OCI-LY7 (cell line): ENCODE results near the gene TMEM140. TPM values are rescaled to one million over a fixed set of nuclear protein-coding genes. Genes with fewer than 3 reads are reported as not detected.

Source experiments
- BruUV-seq: library from RNA; stranded (reverse); fragments of 400-500 nt; replicated peaks from 2 replicates; lab custom pipeline; 2021; lab: Mats Ljungman, UMichigan
- CTCF ChIA-PET: fragments of 300-600 bp; sonication (Branson Sonifier 250); formaldehyde crosslinking; loops from one replicate; lab custom pipeline; 2022; ENCODE audit warnings: antibody characterized with exemption; ENCODE audit not compliant: unreplicated experiment; lab: Charles Lee
- POLR2A ChIA-PET: fragments of 300-600 bp; sonication (Branson Sonifier 250); formaldehyde crosslinking; loops from one replicate; lab custom pipeline; 2022; ENCODE audit warnings: antibody characterized with exemption; lab: Charles Lee
- DNase-seq: peaks from one replicate; pipeline ENCODE4 v3.0.0-alpha.2; 2015; ENCODE audit warnings: low spot score
- H2AFZ ChIP-seq: fragments of 200-600 bp; sonication (generic), shearing (Covaris generic); 2 replicates; pipeline ENCODE4 v1.6.1; 2014; ENCODE audit warnings: mild to moderate bottlenecking, antibody characterized with exemption, low read length, moderate library complexity
- H3K27ac ChIP-seq: fragments of 200-600 bp; sonication (generic); 2 replicates; pipeline ENCODE4 v1.5.1; 2014; ENCODE audit warnings: mixed run types, low read depth, mild to moderate bottlenecking, moderate library complexity, low read length, inconsistent platforms; ENCODE audit not compliant: poor library complexity, severe bottlenecking
- H3K36me3 ChIP-seq: fragments of 200-600 bp; sonication (generic); 2 replicates; pipeline ENCODE4 v1.6.1; 2014; ENCODE audit warnings: mild to moderate bottlenecking, antibody characterized with exemption, low read length, moderate library complexity, mixed read lengths; ENCODE audit not compliant: insufficient read depth
- H3K4me1 ChIP-seq: fragments of 200-600 bp; sonication (generic); 2 replicates; pipeline ENCODE4 v1.5.1; 2014; ENCODE audit warnings: mild to moderate bottlenecking, low read length; ENCODE audit not compliant: insufficient read depth, poor library complexity, severe bottlenecking
- H3K4me2 ChIP-seq: fragments of 200-600 bp; sonication (generic); 2 replicates; pipeline ENCODE4 v1.6.1; 2014; ENCODE audit warnings: mild to moderate bottlenecking, low read length
- H3K4me3 ChIP-seq: fragments of 200-600 bp; sonication (generic); 2 replicates; pipeline ENCODE4 v1.5.1; 2014; ENCODE audit warnings: mild to moderate bottlenecking, low read depth, low read length; ENCODE audit not compliant: poor library complexity, severe bottlenecking
- H3K79me2 ChIP-seq: fragments of 200-600 bp; sonication (generic); 2 replicates; pipeline ENCODE4 v1.6.1; 2016; ENCODE audit warnings: low read depth, mild to moderate bottlenecking, low read length, moderate library complexity, mixed read lengths; ENCODE audit not compliant: insufficient read depth
- H3K9me2 ChIP-seq: fragments of 200-600 bp; sonication (generic); 2 replicates; pipeline ENCODE4 v1.6.1; 2016; ENCODE audit warnings: mild to moderate bottlenecking, low read length, mixed read lengths; ENCODE audit not compliant: insufficient read depth
- H3K9me3 ChIP-seq: fragments of 200-600 bp; sonication (generic); 2 replicates; pipeline ENCODE4 v1.6.1; 2014; ENCODE audit warnings: mild to moderate bottlenecking, mixed run types, low read length, mixed read lengths
- H4K20me1 ChIP-seq: fragments of 200-600 bp; sonication (generic); 2 replicates; pipeline ENCODE4 v1.6.1; 2014; ENCODE audit warnings: mild to moderate bottlenecking, antibody characterized with exemption, low read length, moderate library complexity, mixed read lengths; ENCODE audit not compliant: insufficient read depth
- EZH2phosphoT487 ChIP-seq: fragments of 200-600 bp; sonication (generic); IDR thresholded peaks from 2 replicates; pipeline ENCODE4 v1.6.1; 2018; ENCODE audit warnings: low read depth, borderline replicate concordance, mild to moderate bottlenecking, mixed run types, antibody characterized with exemption, low read length, moderate library complexity, mixed read lengths
- intact Hi-C: fragments of 100-400 bp; cut with micrococcal nuclease; formaldehyde crosslinking; loops from one replicate; pipeline ENCODE4 v1.10.0; 2022; ENCODE audit not compliant: unreplicated experiment
- total RNA-seq, 2 experiments: library from RNA; depleted of rRNA in 1 of 2; stranded (reverse); fragments of >200 nt in 1 of 2; shearing (Covaris generic) in 1 of 2; gene quantifications; 2 replicates each; pipeline ENCODE4 v1.2.3, GENCODE V29; 2014 to 2022
- TF ChIP-seq, protein P1 (sequence below): fragments of 200-600 bp; sonication (generic); conservative IDR thresholded peaks from 2 replicates; pipeline ENCODE4 v1.5.1; 2014; ENCODE audit warnings: mild to moderate bottlenecking, antibody characterized with exemption, low read length, moderate library complexity, mixed read lengths

The TMEM140 gene
- total RNA-seq, 2 experiments from 2014 or later, result 0.41 to 1.6 TPM

- H2AFZ ChIP-seq, result no peak overlapping the region
- no peak overlapping the region for H3K27ac ChIP-seq
- no peaks in the 10 kb centered on the region for H3K4me1 ChIP-seq
- TF ChIP-seq EZH2phosphoT487, result no peak
- TF ChIP-seq, protein P1, sequence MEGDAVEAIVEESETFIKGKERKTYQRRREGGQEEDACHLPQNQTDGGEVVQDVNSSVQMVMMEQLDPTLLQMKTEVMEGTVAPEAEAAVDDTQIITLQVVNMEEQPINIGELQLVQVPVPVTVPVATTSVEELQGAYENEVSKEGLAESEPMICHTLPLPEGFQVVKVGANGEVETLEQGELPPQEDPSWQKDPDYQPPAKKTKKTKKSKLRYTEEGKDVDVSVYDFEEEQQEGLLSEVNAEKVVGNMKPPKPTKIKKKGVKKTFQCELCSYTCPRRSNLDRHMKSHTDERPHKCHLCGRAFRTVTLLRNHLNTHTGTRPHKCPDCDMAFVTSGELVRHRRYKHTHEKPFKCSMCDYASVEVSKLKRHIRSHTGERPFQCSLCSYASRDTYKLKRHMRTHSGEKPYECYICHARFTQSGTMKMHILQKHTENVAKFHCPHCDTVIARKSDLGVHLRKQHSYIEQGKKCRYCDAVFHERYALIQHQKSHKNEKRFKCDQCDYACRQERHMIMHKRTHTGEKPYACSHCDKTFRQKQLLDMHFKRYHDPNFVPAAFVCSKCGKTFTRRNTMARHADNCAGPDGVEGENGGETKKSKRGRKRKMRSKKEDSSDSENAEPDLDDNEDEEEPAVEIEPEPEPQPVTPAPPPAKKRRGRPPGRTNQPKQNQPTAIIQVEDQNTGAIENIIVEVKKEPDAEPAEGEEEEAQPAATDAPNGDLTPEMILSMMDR, result no peak
- H3K4me2 ChIP-seq, result no peak overlapping the region
- BruUV-seq, result no TSS peak
- no peaks in the 10 kb centered on the region for H4K20me1 ChIP-seq
- no peaks in the 10 kb centered on the region for H3K9me2 ChIP-seq
- no peak for DNase-seq
- peaks cover 13% of the 10 kb centered on the region for H3K9me3 ChIP-seq
- POLR2A ChIA-PET, result interaction anchor here (0.6 kb wide), 1 partner anchor 524 kb away, joined by 4 read pairs; no protein-coding TSS in a partner anchor
- intact Hi-C loops, result no loop called here
- H3K36me3 ChIP-seq, result peaks cover 58% of the 10 kb centered on the region
- no peak overlapping the region for H3K4me3 ChIP-seq
- no peaks in the 10 kb centered on the region for H3K79me2 ChIP-seq
- CTCF ChIA-PET, result no interaction called here
These were observed 37.8 kb downstream of the TMEM140 start for GRCh38 chr7:135185471-135186260.

GRCh38 chr7:135186261-135186540 lies 38.3 kb downstream of the TMEM140 start:
- H3K27ac ChIP-seq, result no peak overlapping the region
- ChIA-PET CTCF (no interaction called here), POLR2A (interaction anchor here (0.6 kb wide), 1 partner anchor 525 kb away, joined by 4 read pairs; no protein-coding TSS in a partner anchor)
- intact Hi-C loops, result no loop called here
- no peak overlapping the region for H3K4me2 ChIP-seq
- no TSS peak for BruUV-seq
- no peaks in the 10 kb centered on the region for H3K9me2 ChIP-seq
- H3K4me3 ChIP-seq, result no peak overlapping the region
- no peaks in the 10 kb centered on the region for H3K79me2 ChIP-seq
- no peaks in the 10 kb centered on the region for H4K20me1 ChIP-seq
- TF ChIP-seq, protein P1, result no peak
- TF ChIP-seq EZH2phosphoT487, result no peak
- peaks cover 8% of the 10 kb centered on the region for H3K9me3 ChIP-seq
- no peak for DNase-seq
- H3K36me3 ChIP-seq, result peaks cover 63% of the 10 kb centered on the region
- H3K4me1 ChIP-seq, result no peaks in the 10 kb centered on the region
- no peak overlapping the region for H2AFZ ChIP-seq

DNA sequence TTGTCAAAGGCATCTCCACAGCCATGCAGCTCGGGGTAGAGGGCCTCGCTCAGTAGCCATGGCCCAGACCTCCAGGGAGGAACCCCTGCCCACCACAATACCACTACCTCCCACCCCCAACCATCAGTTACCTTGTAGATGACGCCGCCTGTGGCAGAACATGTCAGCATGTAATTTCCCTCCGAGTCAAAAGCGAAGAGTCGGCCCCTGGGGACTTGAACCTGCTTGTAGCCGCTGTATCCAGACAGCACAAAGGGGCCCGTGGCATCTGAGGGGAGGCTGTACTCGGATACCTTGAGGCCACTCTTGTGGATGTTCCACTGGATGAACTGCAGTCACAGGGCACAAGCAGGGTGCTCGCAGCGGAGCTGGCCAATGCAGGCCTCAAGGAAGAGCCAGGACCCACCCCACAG lies 39.0 kb downstream of the TMEM140 start:
- intact Hi-C loops, result no loop called here
- Histone ChIP-seq H2AFZ (no peak overlapping the region), H3K36me3 (peaks cover 66% of the 10 kb centered on the region), H3K4me3 (no peak overlapping the region), H3K9me3 (peaks cover 3% of the 10 kb centered on the region), H3K79me2 (no peaks in the 10 kb centered on the region), H3K27ac (no peak overlapping the region), H4K20me1 (no peaks in the 10 kb centered on the region), H3K4me1 (no peaks in the 10 kb centered on the region), H3K4me2 (no peak overlapping the region), H3K9me2 (no peaks in the 10 kb centered on the region)
- DNase-seq, result no peak
- TF ChIP-seq, protein P1, result no peak
- no peak for TF ChIP-seq EZH2phosphoT487
- CTCF ChIA-PET, result no interaction called here
- no TSS peak for BruUV-seq
- POLR2A ChIA-PET, result no interaction called here
